Measurements from ENCODE around the gene ZNF516. TPM values are rescaled to one million over a fixed set of nuclear protein-coding genes. Genes with fewer than 3 reads are reported as not detected.

ZNF516 gene
- total RNA-seq, 1 experiment from 2014 or later = 22.6 TPM

- Histone ChIP-seq H3T11ph (ENCODE audit: low read length) (no peak overlapping the region), H2BK120ac (ENCODE audit: low read depth, low read length, poor library complexity, severe bottlenecking) (no peak overlapping the region), H3K4me2 (ENCODE audit: insufficient read depth, insufficient read length, low read length) (no peak overlapping the region), H3K79me1 (ENCODE audit: insufficient read depth, low read depth, low read length, poor library complexity, severe bottlenecking) (peaks cover 4% of the 10 kb centered on the region), H3K4ac (ENCODE audit: low read depth, low read length) (no peak overlapping the region), H2BK12ac (ENCODE audit: insufficient read length, low read depth, low read length) (no peak overlapping the region), H3K18ac (ENCODE audit: insufficient read length, low read depth, low read length) (no peak overlapping the region), H4K91ac (ENCODE audit: insufficient read length, low read depth, low read length) (no peak overlapping the region), H3K27me3 (ENCODE audit: insufficient read depth, low read length) (no peaks in the 10 kb centered on the region), H3K56ac (ENCODE audit: insufficient read length, low read depth, low read length) (no peak overlapping the region), H2AFZ (ENCODE audit: low read length) (no peak overlapping the region), H3K14ac (ENCODE audit: insufficient read depth, low read length) (0 out of 2 replicates have a peak overlapping the region, but pooled peaks have one; percentile 18), H2BK20ac (ENCODE audit: low read depth, low read length, poor library complexity, severe bottlenecking) (no peak overlapping the region), H3K4me1 (ENCODE audit: insufficient read depth, low read length) (no peaks in the 10 kb centered on the region), H4K20me1 (ENCODE audit: control insufficient read depth, insufficient read depth, insufficient read length) (no peaks in the 10 kb centered on the region), H2BK15ac (ENCODE audit: low read depth, low read length) (no peak overlapping the region), H3K23ac (ENCODE audit: insufficient read length, low read depth, low read length) (no peak overlapping the region), H2AK5ac (ENCODE audit: insufficient read length, low read length) (no peak overlapping the region), H3K79me2 (ENCODE audit: insufficient read depth, low read length) (no peaks in the 10 kb centered on the region), H3K9me3 (ENCODE audit: control insufficient read depth, low read depth, low read length) (no peaks in the 10 kb centered on the region), H3K9ac (ENCODE audit: extremely low read depth, insufficient read length, low read length) (no peak overlapping the region), H3K27ac (ENCODE audit: insufficient read length, low read depth, low read length) (no peak overlapping the region), H2BK5ac (ENCODE audit: insufficient read length, low read length) (no peak overlapping the region), H4K5ac (ENCODE audit: insufficient read length, low read depth, low read length) (no peak overlapping the region), H4K8ac (replicated peaks; ENCODE audit: insufficient read length, low read depth, low read length) (no peak overlapping the region), H3K23me2 (ENCODE audit: insufficient read length, low read depth, low read length, poor library complexity, severe bottlenecking) (no peaks in the 10 kb centered on the region)
- no peak for TF ChIP-seq CTCF (conservative IDR thresholded peaks at IDR 0.05)
- no peaks in the 10 kb centered on the region; the same call in 1 of the 2 replicates for H3K27me3 Mint-ChIP-seq (ENCODE audit: low read depth)
- H3K4me3 Mint-ChIP-seq = no peak overlapping the region
- no peak for DNase-seq
- 0 out of 7 replicates have a peak overlapping the region, but pooled peaks of 1 of the 3 experiments have one; percentile 77 for H3K27ac Mint-ChIP-seq
- peaks cover 8 to 9% of the 10 kb centered on the region in 2 experiments for H3K4me1 Mint-ChIP-seq
- peaks cover 0 to 16% (median 11%) of the 10 kb centered on the region in 3 experiments; a peak in 4 of 7 replicates for H3K36me3 Mint-ChIP-seq (ENCODE audit: insufficient read depth in 1 of 3, low read depth in 3 of 3)
- WGBS (ENCODE audit: extremely low coverage, insufficient read length, low lambda C conversion rate) = no CpG with 5 or more reads among the region's 5 CpGs
- peaks cover 5 to 8% of the 10 kb centered on the region in 2 experiments; a peak in 3 of 5 replicates for H3K9me3 Mint-ChIP-seq
Observed at GRCh38 chr18:76392349-76392748, 102.7 kb downstream of the ZNF516 start.

Measured in H9 (cell line).